DMS114 treated with DMSO at 0.1 percent for 48 hours (cell line): ENCODE measurements around the gene RHBDD2.

ENCODE experiments used
- DNase-seq: peaks from one replicate; lab custom pipeline; 2025; ENCODE audit not compliant: unreplicated experiment; lab: John Stamatoyannopoulos, UW

Gene RHBDD2

GRCh38 chr7:75916259-75916658, 37.4 kb downstream of the RHBDD2 start:
- no peak for DNase-seq

- no peak for DNase-seq
These were observed 38.1 kb downstream of the RHBDD2 start for GRCh38 chr7:75916685-75917634.

GRCh38 chr7:75920431-75921161, 41.8 kb downstream of the RHBDD2 start:
- DNase-seq, result no peak

DNA sequence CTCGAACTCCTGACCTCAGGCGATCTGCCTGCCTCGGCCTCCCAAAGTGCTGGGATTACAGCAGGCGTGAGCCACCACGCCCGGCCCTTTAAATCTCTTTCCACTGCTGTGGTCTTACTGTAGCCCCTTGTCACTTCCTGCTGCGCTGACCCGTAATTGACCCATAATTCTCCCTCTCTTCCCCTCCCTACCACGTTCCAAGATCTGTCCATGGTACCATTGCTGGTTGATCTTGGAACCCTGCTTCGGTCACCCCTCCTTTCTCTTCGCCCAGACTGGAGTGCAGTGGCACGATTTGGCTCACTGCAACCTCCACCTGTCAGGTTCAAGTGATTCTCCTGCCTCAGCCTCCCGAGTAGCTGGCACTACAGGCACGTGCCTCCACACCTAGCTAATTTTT, 42.6 kb downstream of the RHBDD2 start:
- DNase-seq, result no peak

- no peak for DNase-seq
These were observed 44.3 kb downstream of the RHBDD2 start for GRCh38 chr7:75922966-75923603.

- DNase-seq, result no peak
These were observed 45.4 kb downstream of the RHBDD2 start for GRCh38 chr7:75924256-75924655.

GRCh38 chr7:75924889-75925288, 46.1 kb downstream of the RHBDD2 start:
- DNase-seq, result no peak

DNA sequence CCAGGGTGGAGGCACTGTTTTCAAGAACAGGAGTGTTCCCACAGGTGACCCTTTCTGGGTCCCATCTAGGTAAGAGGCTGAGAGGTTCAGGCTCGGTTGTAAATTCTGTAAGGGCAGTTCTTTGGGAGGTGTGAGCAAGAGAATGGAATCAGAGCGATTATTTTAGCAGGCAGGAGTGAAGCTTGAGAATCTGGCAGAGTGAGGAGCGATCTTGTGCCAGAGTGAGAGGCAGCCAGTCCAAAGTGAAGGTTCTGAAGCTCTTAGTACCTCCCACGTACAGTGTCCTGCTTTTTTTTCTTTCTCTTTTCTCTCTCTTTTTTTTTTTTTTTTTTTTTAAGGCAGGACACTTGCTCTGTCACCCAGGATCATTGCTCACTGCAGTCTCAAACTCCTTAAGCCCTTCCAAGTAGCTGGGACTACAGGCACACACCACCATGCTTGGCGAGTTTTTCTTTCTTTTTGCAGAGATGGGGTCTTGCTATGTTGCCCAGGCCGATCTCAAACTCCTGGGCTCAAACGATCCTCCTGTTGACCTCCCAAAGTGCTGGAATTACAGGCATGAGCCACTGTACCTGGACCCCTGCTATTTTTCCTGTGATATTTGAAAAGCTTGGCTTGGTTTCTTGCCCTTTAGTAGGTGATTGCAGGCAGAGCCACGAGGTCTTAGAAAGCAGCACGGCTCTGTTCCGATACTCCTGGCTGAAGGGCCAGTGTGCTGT, 47.0 kb downstream of the RHBDD2 start:
- no peak for DNase-seq

DNA sequence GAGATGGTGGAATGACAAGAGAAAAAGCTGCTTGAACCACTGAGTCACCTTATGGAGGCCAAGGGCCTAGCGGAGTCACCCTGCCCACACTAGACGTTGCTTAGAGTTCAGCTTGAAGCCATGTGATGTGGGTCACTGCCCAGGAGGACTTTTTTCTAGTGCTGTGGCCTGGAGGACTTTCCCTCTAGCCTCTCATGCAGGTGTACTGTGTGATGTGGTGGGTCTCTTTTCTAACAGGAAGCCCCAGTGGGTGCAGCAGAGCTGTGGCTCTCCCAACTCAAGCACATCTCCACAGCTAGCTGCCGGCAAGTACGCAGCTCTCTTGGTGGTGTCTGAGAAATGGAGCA, 49.7 kb downstream of the RHBDD2 start:
- no peak for DNase-seq

DNA sequence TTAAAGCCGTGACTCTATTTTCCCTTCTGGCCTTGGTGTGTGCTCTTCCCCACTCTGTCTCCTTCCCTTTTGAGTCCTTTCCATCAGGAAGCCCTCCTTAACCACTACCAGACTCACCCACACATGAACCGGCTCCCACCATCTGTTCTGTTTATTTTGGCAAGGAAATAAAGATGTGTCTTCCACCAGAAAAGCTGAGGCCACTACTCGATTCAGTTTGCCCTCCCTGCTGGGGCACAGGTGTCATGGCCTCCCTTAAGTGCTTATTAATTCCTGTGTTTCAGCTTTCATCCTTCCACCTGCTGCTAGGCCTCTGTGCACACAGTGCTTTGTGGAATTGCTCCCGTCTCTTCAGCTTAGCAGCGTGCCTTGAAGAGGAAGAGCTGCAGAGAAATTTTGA, 52.8 kb downstream of the RHBDD2 start:
- no peak for DNase-seq

DNA sequence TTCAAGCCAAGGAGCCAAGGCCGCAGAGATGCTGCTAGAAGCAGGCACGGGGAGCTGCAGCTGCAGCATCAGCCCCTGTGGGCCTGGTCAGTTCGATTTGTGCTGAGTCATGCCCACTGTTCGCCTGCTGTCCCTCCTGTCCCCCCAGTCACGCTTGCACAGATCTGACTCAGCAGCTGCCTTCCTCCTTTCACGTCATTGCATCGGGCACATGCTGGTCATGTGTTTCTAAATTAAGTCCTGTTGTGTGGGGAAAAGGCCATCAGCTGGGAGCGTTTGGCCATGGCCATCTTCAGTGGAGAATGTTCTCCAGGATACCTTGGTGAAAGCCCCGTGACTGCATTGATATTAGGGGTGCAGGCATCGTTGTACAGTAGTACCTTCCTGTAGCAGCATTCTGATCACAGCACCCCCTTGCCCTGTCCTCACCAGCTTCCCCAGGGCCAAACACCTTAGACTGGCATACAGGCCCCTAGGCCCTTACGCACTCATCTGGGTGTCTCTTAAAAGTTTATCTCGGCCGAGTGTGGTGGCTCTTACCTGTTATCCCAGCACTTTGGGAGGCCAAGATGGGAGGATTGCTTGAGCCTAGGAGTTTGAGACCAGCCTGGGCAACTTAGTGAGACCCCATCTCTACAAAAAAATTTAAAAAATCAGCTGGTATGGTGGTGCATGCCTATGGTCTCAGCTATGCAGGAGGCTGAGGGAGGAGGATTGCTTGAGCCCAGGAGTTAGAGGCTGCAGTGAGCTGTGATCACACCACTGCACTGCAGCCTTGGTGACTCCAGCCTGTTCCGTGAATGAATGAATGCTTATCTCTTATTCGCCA, 59.3 kb downstream of the RHBDD2 start:
- no peak for DNase-seq
